HG03175 (cell line): ENCODE results near the gene CIBAR2.

ENCODE experiments used
- ATAC-seq: cut with Tn5 transposase; IDR thresholded peaks from one replicate; pipeline ENCODE4 v1.9.1; 2021; ENCODE audit warnings: mild to moderate bottlenecking, moderate library complexity; ENCODE audit not compliant: unreplicated experiment

CIBAR2 gene

GRCh38 chr16:85112364-85112763, at the start of gene CIBAR2:
CIBAR2 (minus strand) TSS chr16:85112472; CDS start chr16:85112352, 120 bp downstream.
- no peak for ATAC-seq

GRCh38 chr16:85159179-85159980, 47.1 kb upstream of the CIBAR2 start:
- ATAC-seq: no peak

GRCh38 chr16:85158743-85159178, 46.5 kb upstream of the CIBAR2 start:
- no peak for ATAC-seq

- ATAC-seq: no peak
Observed at GRCh38 chr16:85157813-85158742, 45.8 kb upstream of the CIBAR2 start.

- ATAC-seq: no peak
Observed at GRCh38 chr16:85157372-85157771, 45.1 kb upstream of the CIBAR2 start.

GRCh38 chr16:85156869-85157268, 44.6 kb upstream of the CIBAR2 start:
- no peak for ATAC-seq

GRCh38 chr16:85156440-85156839, 44.2 kb upstream of the CIBAR2 start:
- ATAC-seq: no peak

- ATAC-seq: no peak
Observed at GRCh38 chr16:85153656-85154091, 41.4 kb upstream of the CIBAR2 start.

GRCh38 chr16:85153046-85153445, 40.8 kb upstream of the CIBAR2 start:
- ATAC-seq: no peak

GRCh38 chr16:85152414-85153030, 40.2 kb upstream of the CIBAR2 start:
- ATAC-seq: no peak

GRCh38 chr16:85151603-85152413, 39.5 kb upstream of the CIBAR2 start:
- ATAC-seq: no peak

- ATAC-seq: no peak
Observed at GRCh38 chr16:85151079-85151602, 38.9 kb upstream of the CIBAR2 start.

- no peak for ATAC-seq
Observed at GRCh38 chr16:85150331-85150940, 38.2 kb upstream of the CIBAR2 start.

- ATAC-seq: no peak
Observed at GRCh38 chr16:85149776-85150175, 37.5 kb upstream of the CIBAR2 start.

GRCh38 chr16:85148931-85149330, 36.7 kb upstream of the CIBAR2 start:
- no peak for ATAC-seq

GRCh38 chr16:85146922-85147651, 34.8 kb upstream of the CIBAR2 start:
- no peak for ATAC-seq

GRCh38 chr16:85146532-85146797, 34.2 kb upstream of the CIBAR2 start:
- no peak for ATAC-seq

GRCh38 chr16:85145734-85146531, 33.7 kb upstream of the CIBAR2 start:
- no peak for ATAC-seq

GRCh38 chr16:85145188-85145587, 32.9 kb upstream of the CIBAR2 start:
- ATAC-seq: no peak
